Measurements from ENCODE around the gene ROS1. TPM values are rescaled to one million over a fixed set of nuclear protein-coding genes. Genes with fewer than 3 reads are reported as not detected.

Gene ROS1
- total RNA-seq, 1 experiment from 2014 or later: not detected

DNA sequence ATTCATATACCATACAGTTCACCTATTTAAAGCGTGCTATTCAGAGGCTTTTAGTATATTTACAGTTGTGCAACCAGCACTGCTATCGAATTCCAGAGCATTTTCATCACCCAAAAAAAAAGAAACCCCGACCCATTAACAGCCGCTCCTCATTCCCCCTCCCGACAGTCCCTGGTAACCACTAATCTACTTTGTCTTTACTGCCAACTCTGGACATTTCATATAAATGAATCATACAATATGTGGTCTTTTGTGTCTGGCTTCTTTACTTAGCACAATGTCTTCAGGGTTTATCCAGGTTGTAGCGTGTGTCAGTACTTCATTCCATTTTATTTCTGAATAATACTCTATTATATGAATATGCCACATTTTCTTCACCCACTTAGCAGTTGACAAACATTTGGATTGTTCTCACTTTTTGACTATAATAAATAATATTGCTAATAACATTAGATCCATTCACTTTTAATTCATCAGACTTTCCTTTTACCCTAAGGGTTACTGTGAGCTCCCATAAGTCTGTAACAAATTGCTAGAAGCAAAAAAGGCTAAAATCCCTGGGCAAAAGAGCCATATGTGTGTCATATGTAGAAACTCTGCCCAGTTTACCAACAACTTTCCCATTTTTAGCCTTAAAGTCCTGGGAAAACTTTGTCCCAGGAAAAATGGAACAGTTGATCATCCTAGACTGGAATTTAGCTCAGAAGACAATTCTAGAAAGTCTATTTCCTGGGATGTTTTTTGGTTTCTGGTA is 23.2 kb upstream of the ROS1 start:
- Mint-ChIP-seq H3K27me3 (ENCODE audit: low read depth) (no peaks in the 10 kb centered on the region; the same call in 1 of the 2 replicates), H3K9me3 (no peaks in the 10 kb centered on the region), H3K4me3 (no peak overlapping the region), H3K36me3 (ENCODE audit: insufficient read depth in 1 of 3, low read depth in 3 of 3) (no peaks in the 10 kb centered on the region; a peak in 1 of 7 replicates), H3K27ac (no peak overlapping the region), H3K4me1 (peaks cover 12 to 17% of the 10 kb centered on the region in 2 experiments)
- no peaks in the 10 kb centered on the region for H3K27me3 ChIP-seq (ENCODE audit: insufficient read depth, low read length)
- no peak overlapping the region for H2BK15ac ChIP-seq (ENCODE audit: low read depth, low read length)
- H4K8ac ChIP-seq (replicated peaks; ENCODE audit: insufficient read length, low read depth, low read length): no peak overlapping the region
- no peak overlapping the region for H3K14ac ChIP-seq (ENCODE audit: insufficient read depth, low read length)
- no peak overlapping the region for H2BK120ac ChIP-seq (ENCODE audit: low read depth, low read length, poor library complexity, severe bottlenecking)
- no peak for DNase-seq
- no peak overlapping the region for H3K4me2 ChIP-seq (ENCODE audit: insufficient read depth, insufficient read length, low read length)
- H4K5ac ChIP-seq (ENCODE audit: insufficient read length, low read depth, low read length): no peak overlapping the region
- no peaks in the 10 kb centered on the region for H3K9me3 ChIP-seq (ENCODE audit: control insufficient read depth, low read depth, low read length)
- no CpG with 5 or more reads among the region's 6 CpGs for WGBS (ENCODE audit: extremely low coverage, insufficient read length, low lambda C conversion rate)
- H2AFZ ChIP-seq (ENCODE audit: low read length): no peak overlapping the region
- H2BK20ac ChIP-seq (ENCODE audit: low read depth, low read length, poor library complexity, severe bottlenecking): no peak overlapping the region
- no peaks in the 10 kb centered on the region for H3K79me1 ChIP-seq (ENCODE audit: insufficient read depth, low read depth, low read length, poor library complexity, severe bottlenecking)
- H3K23me2 ChIP-seq (ENCODE audit: insufficient read length, low read depth, low read length, poor library complexity, severe bottlenecking): no peaks in the 10 kb centered on the region
- H3T11ph ChIP-seq (ENCODE audit: low read length): no peak overlapping the region
- no peak overlapping the region for H3K4ac ChIP-seq (ENCODE audit: low read depth, low read length)
- no peak overlapping the region for H3K18ac ChIP-seq (ENCODE audit: insufficient read length, low read depth, low read length)
- no peak overlapping the region for H3K56ac ChIP-seq (ENCODE audit: insufficient read length, low read depth, low read length)
- H2AK5ac ChIP-seq (ENCODE audit: insufficient read length, low read length): no peak overlapping the region
- H3K9ac ChIP-seq (ENCODE audit: extremely low read depth, insufficient read length, low read length): no peak overlapping the region
- H3K79me2 ChIP-seq (ENCODE audit: insufficient read depth, low read length): no peaks in the 10 kb centered on the region
- no peak overlapping the region for H3K27ac ChIP-seq (ENCODE audit: insufficient read length, low read depth, low read length)
- H2BK12ac ChIP-seq (ENCODE audit: insufficient read length, low read depth, low read length): no peak overlapping the region
- no peak overlapping the region for H2BK5ac ChIP-seq (ENCODE audit: insufficient read length, low read length)
- H4K91ac ChIP-seq (ENCODE audit: insufficient read length, low read depth, low read length): no peak overlapping the region
- no peak overlapping the region for H3K23ac ChIP-seq (ENCODE audit: insufficient read length, low read depth, low read length)
- H4K20me1 ChIP-seq (ENCODE audit: control insufficient read depth, insufficient read depth, insufficient read length): no peaks in the 10 kb centered on the region
- TF ChIP-seq, protein P1, sequence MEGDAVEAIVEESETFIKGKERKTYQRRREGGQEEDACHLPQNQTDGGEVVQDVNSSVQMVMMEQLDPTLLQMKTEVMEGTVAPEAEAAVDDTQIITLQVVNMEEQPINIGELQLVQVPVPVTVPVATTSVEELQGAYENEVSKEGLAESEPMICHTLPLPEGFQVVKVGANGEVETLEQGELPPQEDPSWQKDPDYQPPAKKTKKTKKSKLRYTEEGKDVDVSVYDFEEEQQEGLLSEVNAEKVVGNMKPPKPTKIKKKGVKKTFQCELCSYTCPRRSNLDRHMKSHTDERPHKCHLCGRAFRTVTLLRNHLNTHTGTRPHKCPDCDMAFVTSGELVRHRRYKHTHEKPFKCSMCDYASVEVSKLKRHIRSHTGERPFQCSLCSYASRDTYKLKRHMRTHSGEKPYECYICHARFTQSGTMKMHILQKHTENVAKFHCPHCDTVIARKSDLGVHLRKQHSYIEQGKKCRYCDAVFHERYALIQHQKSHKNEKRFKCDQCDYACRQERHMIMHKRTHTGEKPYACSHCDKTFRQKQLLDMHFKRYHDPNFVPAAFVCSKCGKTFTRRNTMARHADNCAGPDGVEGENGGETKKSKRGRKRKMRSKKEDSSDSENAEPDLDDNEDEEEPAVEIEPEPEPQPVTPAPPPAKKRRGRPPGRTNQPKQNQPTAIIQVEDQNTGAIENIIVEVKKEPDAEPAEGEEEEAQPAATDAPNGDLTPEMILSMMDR (conservative IDR thresholded peaks at IDR 0.05): no peak
- no peaks in the 10 kb centered on the region for H3K4me1 ChIP-seq (ENCODE audit: insufficient read depth, low read length)
